Esophagus muscularis mucosa (tissue), 4 donors: ENCODE measurements around the gene ADCY1. TPM values are rescaled to one million over a fixed set of nuclear protein-coding genes. Genes with fewer than 3 reads are reported as not detected.
A peak's percentile ranks its signal among the peaks of the same experiment; 100 is the strongest.

Experiments
- DNase-seq: peaks from one replicate; pipeline ENCODE4 v3.0.0-alpha.2; 2017; ENCODE audit errors: extremely low spot score
- H3K27ac ChIP-seq, 4 donors: fragments of 200-600 bp; sonication (generic); replicated peaks in 1 of 4; 1 replicate in 3 of 4; 2 replicates in 1 of 4; pipeline ENCODE4 v1.5.1; 2016 to 2019; ENCODE audit warnings: mild to moderate bottlenecking in 1 of 4
- H3K27me3 ChIP-seq, 4 donors: fragments of 200-600 bp; sonication (generic); one replicate each; pipeline versions ENCODE4 v1.5.1 to v1.6.0; 2016 to 2019
- H3K36me3 ChIP-seq, 4 donors: fragments of 200-600 bp; sonication (generic); one replicate each; pipeline ENCODE4 v1.5.1; 2016 to 2019
- H3K4me1 ChIP-seq, 4 donors: fragments of 200-600 bp; sonication (generic); one replicate each; pipeline ENCODE4 v1.5.1; 2016 to 2019
- H3K4me3 ChIP-seq, 4 donors: fragments of 200-600 bp; sonication (generic); 1 replicate in 2 of 4; 2 replicates in 2 of 4; pipeline ENCODE4 v1.5.1; 2016 to 2019; ENCODE audit warnings: mild to moderate bottlenecking in 4 of 4, moderate library complexity in 1 of 4
- H3K9me3 ChIP-seq, 4 donors: fragments of 200-600 bp; sonication (generic); 1 replicate in 3 of 4; 2 replicates in 1 of 4; pipeline ENCODE4 v1.5.1; 2016 to 2019
- EP300 ChIP-seq: sonication (generic); formaldehyde crosslinking; IDR thresholded peaks from one replicate; pipeline ENCODE4 v1.6.1; 2017; ENCODE audit warnings: antibody characterized with exemption
- POLR2A ChIP-seq: fragments of 450-650 bp; IDR thresholded peaks from one replicate; pipeline ENCODE4 v1.6.1; 2017; ENCODE audit warnings: antibody characterized with exemption, moderate library complexity, mild to moderate bottlenecking, low read depth
- POLR2AphosphoS5 ChIP-seq, 2 donors: sonication (generic); formaldehyde crosslinking; IDR thresholded peaks; one replicate each; pipeline ENCODE4 v1.6.1; 2017; ENCODE audit warnings: antibody characterized with exemption in 2 of 2
- WGBS: methylation state at CpG from one replicate; pipeline ENCODE4 v1.1.5; 2018; 5-methylcytosine and 5-hydroxymethylcytosine counted together
- intact Hi-C: fragments of 100-400 bp; cut with DNase I; formaldehyde crosslinking; loops from one replicate; pipeline ENCODE4 v1.15.1; 2023
- total RNA-seq, 4 donors: library from RNA; depleted of rRNA; stranded (reverse); fragments of >200 nt; gene quantifications; one replicate each; pipeline versions ENCODE4 v1.1.0 to v1.2.1, GENCODE V29; 2016
- TF ChIP-seq, protein P1 (sequence below), 3 experiments: fragments of 200-600 bp in 2 of 3; fragments of 450-650 bp in 1 of 3; sonication (generic) in 2 of 3; IDR thresholded peaks; one replicate each; pipeline ENCODE4 v1.5.1; 2017 to 2019; ENCODE audit warnings: antibody characterized with exemption in 3 of 3, mild to moderate bottlenecking in 2 of 3, moderate library complexity in 1 of 3

Gene ADCY1
- total RNA-seq, 4 donors from 2014 or later = 0.42 to 2.1 (median 1.2) TPM

GRCh38 chr7:45670227-45670626, 96.1 kb downstream of the ADCY1 start:
- Histone ChIP-seq H3K27me3 (no peaks in the 10 kb centered on the region), H3K36me3 (no peaks in the 10 kb centered on the region), H3K4me1 (no peaks in the 10 kb centered on the region), H3K9me3 (no peaks in the 10 kb centered on the region), H3K27ac (no peak overlapping the region), H3K4me3 (no peak overlapping the region)
- intact Hi-C loops = no loop called here
- DNase-seq = peak; percentile 57
- 54% methylated on average over 3 of the region's 7 CpGs for WGBS
- TF ChIP-seq, protein P1, sequence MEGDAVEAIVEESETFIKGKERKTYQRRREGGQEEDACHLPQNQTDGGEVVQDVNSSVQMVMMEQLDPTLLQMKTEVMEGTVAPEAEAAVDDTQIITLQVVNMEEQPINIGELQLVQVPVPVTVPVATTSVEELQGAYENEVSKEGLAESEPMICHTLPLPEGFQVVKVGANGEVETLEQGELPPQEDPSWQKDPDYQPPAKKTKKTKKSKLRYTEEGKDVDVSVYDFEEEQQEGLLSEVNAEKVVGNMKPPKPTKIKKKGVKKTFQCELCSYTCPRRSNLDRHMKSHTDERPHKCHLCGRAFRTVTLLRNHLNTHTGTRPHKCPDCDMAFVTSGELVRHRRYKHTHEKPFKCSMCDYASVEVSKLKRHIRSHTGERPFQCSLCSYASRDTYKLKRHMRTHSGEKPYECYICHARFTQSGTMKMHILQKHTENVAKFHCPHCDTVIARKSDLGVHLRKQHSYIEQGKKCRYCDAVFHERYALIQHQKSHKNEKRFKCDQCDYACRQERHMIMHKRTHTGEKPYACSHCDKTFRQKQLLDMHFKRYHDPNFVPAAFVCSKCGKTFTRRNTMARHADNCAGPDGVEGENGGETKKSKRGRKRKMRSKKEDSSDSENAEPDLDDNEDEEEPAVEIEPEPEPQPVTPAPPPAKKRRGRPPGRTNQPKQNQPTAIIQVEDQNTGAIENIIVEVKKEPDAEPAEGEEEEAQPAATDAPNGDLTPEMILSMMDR (IDR thresholded peaks at IDR 0.05) = no peak
- no peak for TF ChIP-seq EP300
- no peak for TF ChIP-seq POLR2AphosphoS5 (IDR thresholded peaks at IDR 0.05)

DNA sequence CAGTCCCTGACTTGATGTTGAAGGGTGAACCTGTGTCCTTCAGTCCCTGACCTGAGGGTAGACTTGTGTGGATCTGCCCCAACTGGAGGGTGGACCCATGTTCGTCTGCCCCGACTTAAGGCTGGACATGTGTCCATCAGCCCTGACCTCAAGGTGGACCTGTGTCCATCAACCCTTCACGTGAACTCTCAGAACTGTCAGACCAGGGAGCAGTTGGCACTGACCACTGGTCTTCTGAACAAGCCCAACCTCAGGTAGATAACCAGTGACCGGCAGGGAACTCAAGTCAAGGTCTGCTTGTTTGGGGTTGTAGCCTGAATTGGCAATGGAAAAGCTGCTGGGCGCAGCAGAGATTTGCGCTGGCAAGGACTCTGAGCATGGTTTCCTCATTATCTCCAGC, 96.5 kb downstream of the ADCY1 start:
- H3K9me3 ChIP-seq = no peaks in the 10 kb centered on the region
- H3K27me3 ChIP-seq = no peaks in the 10 kb centered on the region
- intact Hi-C loops = no loop called here
- H3K27ac ChIP-seq = no peak overlapping the region
- no peaks in the 10 kb centered on the region for H3K36me3 ChIP-seq
- no peak for TF ChIP-seq POLR2A
- TF ChIP-seq POLR2AphosphoS5 (IDR thresholded peaks at IDR 0.05) = no peak
- TF ChIP-seq, protein P1 (IDR thresholded peaks at IDR 0.05) = no peak
- no peak for TF ChIP-seq EP300
- DNase-seq = peak; percentile 81
- H3K4me1 ChIP-seq = no peaks in the 10 kb centered on the region
- 86% methylated on average over 2 of the region's 6 CpGs for WGBS
- no peak overlapping the region for H3K4me3 ChIP-seq

- Histone ChIP-seq H3K27ac (no peak overlapping the region), H3K9me3 (no peaks in the 10 kb centered on the region), H3K4me3 (no peak overlapping the region), H3K27me3 (no peaks in the 10 kb centered on the region), H3K36me3 (no peaks in the 10 kb centered on the region), H3K4me1 (no peaks in the 10 kb centered on the region)
- WGBS = 88% methylated on average over 9 of the region's 9 CpGs
- TF ChIP-seq EP300 = no peak
- TF ChIP-seq POLR2A = no peak
- no peak for TF ChIP-seq POLR2AphosphoS5 (IDR thresholded peaks at IDR 0.05)
- TF ChIP-seq, protein P1 (IDR thresholded peaks at IDR 0.05) = no peak
- DNase-seq = peak; percentile 50
- intact Hi-C loops = no loop called here
Observed at GRCh38 chr7:45677311-45677900, 103.2 kb downstream of the ADCY1 start.

- H3K27me3 ChIP-seq = no peaks in the 10 kb centered on the region
- H3K4me1 ChIP-seq = no peaks in the 10 kb centered on the region
- 72% methylated on average over 4 of the region's 4 CpGs for WGBS
- no peaks in the 10 kb centered on the region for H3K9me3 ChIP-seq
- no peaks in the 10 kb centered on the region for H3K36me3 ChIP-seq
- H3K27ac ChIP-seq = no peak overlapping the region
- DNase-seq = peak; percentile 78
- H3K4me3 ChIP-seq = no peak overlapping the region
- intact Hi-C loops = no loop called here
- no peak for TF ChIP-seq POLR2AphosphoS5 (IDR thresholded peaks at IDR 0.05)
- TF ChIP-seq POLR2A = no peak
- TF ChIP-seq EP300 = no peak
- TF ChIP-seq, protein P1 (IDR thresholded peaks at IDR 0.05) = no peak
Observed at GRCh38 chr7:45679516-45679915, 105.3 kb downstream of the ADCY1 start.

GRCh38 chr7:45680776-45681175, 106.6 kb downstream of the ADCY1 start:
- TF ChIP-seq, protein P1 (IDR thresholded peaks at IDR 0.05) = no peak
- TF ChIP-seq POLR2A = no peak
- no peak for TF ChIP-seq POLR2AphosphoS5 (IDR thresholded peaks at IDR 0.05)
- no peak for TF ChIP-seq EP300
- no peaks in the 10 kb centered on the region for H3K36me3 ChIP-seq
- H3K4me1 ChIP-seq = peaks cover 0 to 5% (median 2%) of the 10 kb centered on the region in 4 donors
- 90% methylated on average over 6 of the region's 6 CpGs for WGBS
- no peak overlapping the region for H3K27ac ChIP-seq
- no peaks in the 10 kb centered on the region for H3K9me3 ChIP-seq
- H3K4me3 ChIP-seq = no peak overlapping the region
- no peaks in the 10 kb centered on the region for H3K27me3 ChIP-seq
- intact Hi-C loops = no loop called here
- DNase-seq = peak; percentile 77
